ENCODE measurements around the gene SELENOO. TPM values are rescaled to one million over a fixed set of nuclear protein-coding genes. Genes with fewer than 3 reads are reported as not detected.

Gene SELENOO
- total and polyA plus RNA-seq, 2 of the 13 experiments (the other 11 are each of a cell fraction or from before 2014, with no cell fraction given) = 14.4 to 19.0 TPM

GRCh38 chr22:50173983-50174355, 26.8 kb upstream of the SELENOO start:
- Histone ChIP-seq H3K36me3 (replicated peaks in 1 of 2; ENCODE audit: control insufficient read depth in 1 of 2, insufficient read depth in 2 of 2, low read length in 2 of 2) (no peaks in the 10 kb centered on the region), H2AFZ (ENCODE audit: low read length) (no peak overlapping the region), H3K9ac (ENCODE audit: insufficient read depth, low read depth, low read length) (no peak overlapping the region), H3K27ac (ENCODE audit: extremely low read length, insufficient read depth, low read length) (no peak overlapping the region), H3K9me3 (ENCODE audit: low read length) (no peaks in the 10 kb centered on the region), H3K4me2 (ENCODE audit: low read depth, low read length) (no peak overlapping the region), H4K20me1 (ENCODE audit: insufficient read depth, low read length) (no peaks in the 10 kb centered on the region), H3K27me3 (ENCODE audit: control insufficient read depth in 1 of 2, insufficient read depth in 2 of 2, low read length in 2 of 2) (peaks cover 0 to 5% of the 10 kb centered on the region in 2 experiments; a peak in 2 of 5 replicates), H3K4me3 (replicated peaks in 1 of 3; ENCODE audit: insufficient read depth in 1 of 3, low read depth in 2 of 3, low read length in 3 of 3) (no peak overlapping the region), H3K4me1 (ENCODE audit: insufficient read depth, low read length) (peaks cover 19% of the 10 kb centered on the region), H3K79me2 (ENCODE audit: insufficient read depth, low read length) (no peaks in the 10 kb centered on the region)
- in situ Hi-C loops (cut with HindIII; ENCODE audit: extremely low pct_ligation_motif_present, low pct_unique_long_range_greater_than_20kb) (no loop called here), intact Hi-C loops (cut with micrococcal nuclease; ENCODE audit: unreplicated experiment) (no loop called here)
- 75% methylated on average over 5 of the region's 6 CpGs for WGBS (ENCODE audit: low lambda C conversion rate)
- no peak for TF ChIP-seq ZNF549 (CRISPR knock-in tag; IDR thresholded peaks at IDR 0.05)
- TF ChIP-seq ESRRA (CRISPR knock-in tag; IDR thresholded peaks at IDR 0.05; ENCODE audit: low read depth) = no peak
- TF ChIP-seq ZFP82 (CRISPR knock-in tag; IDR thresholded peaks at IDR 0.05; ENCODE audit: borderline replicate concordance) = no peak
- TF ChIP-seq ZNF589 (CRISPR knock-in tag; conservative IDR thresholded peaks at IDR 0.05) = no peak
- no peak for TF ChIP-seq DDIT3 (CRISPR knock-in tag; IDR thresholded peaks at IDR 0.05)
- TF ChIP-seq RNF2 (conservative IDR thresholded peaks at IDR 0.05; ENCODE audit: low read depth) = no peak
- TF ChIP-seq ZBTB37 (CRISPR knock-in tag; IDR thresholded peaks at IDR 0.05) = no peak
- TF ChIP-seq PTBP1 (IDR thresholded peaks at IDR 0.05; ENCODE audit: low read depth, low read length, poor library complexity, severe bottlenecking) = no peak
- no peak for TF ChIP-seq ZNF547 (CRISPR knock-in tag; IDR thresholded peaks at IDR 0.05)
- no peak for TF ChIP-seq CENPX (CRISPR knock-in tag; IDR thresholded peaks at IDR 0.05)
- TF ChIP-seq ZBTB33 (CRISPR knock-in tag; IDR thresholded peaks at IDR 0.05) = no peak
- TF ChIP-seq ZNF503 (CRISPR knock-in tag; IDR thresholded peaks at IDR 0.05) = no peak
- no peak for TF ChIP-seq SRY (CRISPR knock-in tag; IDR thresholded peaks at IDR 0.05)
- ChIA-PET CTCF (ENCODE audit: low intra/inter-chr PET ratio, low total read pairs) (no interaction called here), POLR2A (no interaction called here)
- FAIRE-seq (no peak), ATAC-seq (no peak), DNase-seq (ENCODE audit: low spot score) (no peak)
- BruUV-seq (replicated peaks) = no TSS peak

All from HepG2 (cell line).